Activated naive CD4-positive, alpha-beta T cell (primary cell): ENCODE data around the gene RFNG.

Experiments
- DNase-seq, 4 experiments: peaks; one replicate each; lab custom pipeline; 2025; lab: John Stamatoyannopoulos, UW

Gene RFNG

GRCh38 chr17:82058230-82058854 is 6.7 kb upstream of the RFNG start:
- DNase-seq, result no peak

- DNase-seq, result no peak
Measured at GRCh38 chr17:82056729-82057621, 5.4 kb upstream of the RFNG start.

GRCh38 chr17:82055965-82056728 is 4.5 kb upstream of the RFNG start:
- DNase-seq, result no peak

GRCh38 chr17:82055023-82055964 is 3.7 kb upstream of the RFNG start:
- DNase-seq, result no peak

- DNase-seq, result no peak
Measured at GRCh38 chr17:82054351-82055022, 2.9 kb upstream of the RFNG start.

- no peak for DNase-seq
Measured at GRCh38 chr17:82053556-82054263, 2.1 kb upstream of the RFNG start.

- DNase-seq, result no peak
Measured at GRCh38 chr17:82053130-82053529, 1.5 kb upstream of the RFNG start.

GRCh38 chr17:82052638-82053059 is 1.0 kb upstream of the RFNG start:
- no peak for DNase-seq

GRCh38 chr17:82050761-82051641 is 610 bp downstream of the RFNG start:
- no peak for DNase-seq

- DNase-seq, result no peak
Measured at GRCh38 chr17:82050152-82050760, 1.4 kb downstream of the RFNG start.

GRCh38 chr17:82049521-82049971 is 2.1 kb downstream of the RFNG start:
- no peak for DNase-seq

GRCh38 chr17:82049106-82049505 is 2.5 kb downstream of the RFNG start:
- no peak for DNase-seq

- DNase-seq, result no peak
Measured at GRCh38 chr17:82048571-82048971, 3.0 kb downstream of the RFNG start.

- DNase-seq, result no peak
Measured at GRCh38 chr17:82047914-82048570, 3.6 kb downstream of the RFNG start.

GRCh38 chr17:82047379-82047778 is 4.2 kb downstream of the RFNG start:
- no peak for DNase-seq

- DNase-seq, result no peak
Measured at GRCh38 chr17:82046903-82047302, 4.7 kb downstream of the RFNG start.

GRCh38 chr17:82045936-82046484 is 5.6 kb downstream of the RFNG start:
- no peak for DNase-seq

GRCh38 chr17:82043507-82043906 is 8.1 kb downstream of the RFNG start:
- no peak for DNase-seq
